A549 (cell line): ENCODE measurements around the gene ANKRD39.

Experiments used
- CHD2 ChIP-seq: fragments of 150-350 bp; IDR thresholded peaks from 2 replicates; pipeline ENCODE4 v1.6.1; 2014; ENCODE audit warnings: low read length; ENCODE audit not compliant: partially characterized antibody
- EHMT2 ChIP-seq: fragments of 200-600 bp; sonication (generic); IDR thresholded peaks from 2 replicates; pipeline ENCODE4 v1.6.1; 2016; ENCODE audit warnings: antibody characterized with exemption, low read depth, mild to moderate bottlenecking, moderate library complexity
- POLR2A ChIP-seq: IDR thresholded peaks from 2 replicates; pipeline ENCODE4 v1.6.1; 2012; ENCODE audit warnings: mild to moderate bottlenecking, low read length
- REST ChIP-seq: fragments of 200-600 bp; sonication (generic); IDR thresholded peaks from 2 replicates; pipeline ENCODE4 v1.6.1; 2016; ENCODE audit warnings: antibody characterized with exemption, mild to moderate bottlenecking, moderate library complexity

GRCh38 chr2:96876269-96877041 is 18.6 kb upstream of the ANKRD39 start:
- TF ChIP-seq CHD2 (no peak), POLR2A (no peak), REST (no peak), EHMT2 (no peak)
